ENCODE measurements around the gene WDR89. TPM values are rescaled to one million over a fixed set of nuclear protein-coding genes. Genes with fewer than 3 reads are reported as not detected.

Gene WDR89
- total and polyA plus RNA-seq, 4 donors: 3.3 to 9.2 (median 5.5) TPM

DNA sequence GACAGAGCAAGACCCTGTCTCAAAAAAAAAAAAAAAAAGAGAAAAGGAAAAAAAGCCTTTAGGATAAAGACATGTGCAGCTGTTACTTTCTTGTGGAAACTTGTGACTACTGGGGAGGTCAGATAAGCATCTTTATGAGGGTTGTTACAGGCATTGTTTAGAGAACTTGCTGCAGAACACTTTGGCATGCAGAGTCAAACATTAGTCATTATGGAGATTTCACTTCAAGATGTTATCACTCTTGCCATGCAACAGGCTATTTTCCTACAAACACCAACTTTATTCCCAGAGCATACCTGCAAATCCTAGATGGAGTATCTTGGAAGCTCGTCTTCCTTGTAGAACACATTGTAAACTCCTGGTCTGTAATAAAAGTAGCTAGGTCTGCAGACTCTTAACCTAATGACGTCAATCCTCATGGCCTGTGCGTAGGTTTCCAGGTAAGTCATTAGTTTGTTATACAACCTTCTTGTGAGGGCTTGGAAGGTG, 36.3 kb upstream of the WDR89 start:
- no peak for DNase-seq (ENCODE audit: low spot score)

DNA sequence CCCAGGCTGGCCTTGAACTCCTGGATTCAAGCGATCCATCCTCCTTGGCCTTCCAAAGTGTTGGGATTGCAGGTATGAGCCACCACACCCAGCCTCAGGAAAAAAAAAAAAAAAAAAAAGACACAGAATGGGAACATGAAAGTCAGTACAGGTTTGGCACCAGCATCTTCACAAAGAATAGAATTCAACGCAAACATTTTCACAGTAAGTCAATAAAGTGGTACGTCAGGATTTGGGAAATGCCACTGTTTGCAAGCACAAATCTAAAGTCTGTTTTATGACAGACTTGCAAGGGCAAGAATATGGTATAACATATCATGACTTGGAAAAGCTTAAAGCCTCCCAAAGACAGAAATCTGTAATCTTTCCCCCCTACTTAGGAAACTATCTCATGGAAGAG, 34.9 kb upstream of the WDR89 start:
- Histone ChIP-seq H3K9me3 (ENCODE audit: control insufficient read depth in 4 of 4, low read length in 3 of 4) (no peaks in the 10 kb centered on the region), H3K27ac (ENCODE audit: low read depth in 1 of 2, low read length in 2 of 2) (no peak overlapping the region), H3K4me1 (ENCODE audit: control insufficient read depth in 4 of 4, insufficient read depth in 4 of 4, low read length in 3 of 4) (peaks cover 2 to 11% (median 9%) of the 10 kb centered on the region in 4 donors), H3K36me3 (ENCODE audit: control insufficient read depth in 4 of 4, insufficient read depth in 3 of 4, low read depth in 1 of 4, low read length in 3 of 4) (peaks cover 0 to 10% (median 0%) of the 10 kb centered on the region in 4 donors), H3K4me3 (ENCODE audit: low read depth in 1 of 3, low read length in 3 of 3) (no peak overlapping the region), H3K9ac (ENCODE audit: low read depth in 1 of 2, low read length in 2 of 2) (no peak overlapping the region), H3K27me3 (ENCODE audit: control insufficient read depth in 4 of 4, insufficient read depth in 4 of 4, low read length in 3 of 4) (no peaks in the 10 kb centered on the region)
- TF ChIP-seq FOXA2 (IDR thresholded peaks at IDR 0.05) (no peak), GABPA (IDR thresholded peaks at IDR 0.05 in 1 of 2, conservative IDR thresholded peaks at IDR 0.05 in 1 of 2) (no peak), JUND (IDR thresholded peaks at IDR 0.05) (no peak), RXRA (IDR thresholded peaks at IDR 0.05) (no peak), TAF1 (conservative IDR thresholded peaks at IDR 0.05) (no peak), EGR1 (IDR thresholded peaks at IDR 0.05; ENCODE audit: low read depth in 2 of 2) (no peak), FOXA1 (IDR thresholded peaks at IDR 0.05) (no peak), SP1 (IDR thresholded peaks at IDR 0.05) (no peak), YY1 (IDR thresholded peaks at IDR 0.05) (no peak), RAD21 (IDR thresholded peaks at IDR 0.05) (no peak), ZBTB33 (IDR thresholded peaks at IDR 0.05) (no peak), REST (IDR thresholded peaks at IDR 0.05) (no peak), HNF4A (conservative IDR thresholded peaks at IDR 0.05) (no peak), HNF4G (IDR thresholded peaks at IDR 0.05) (no peak)
- TF ChIP-seq, protein P1, sequence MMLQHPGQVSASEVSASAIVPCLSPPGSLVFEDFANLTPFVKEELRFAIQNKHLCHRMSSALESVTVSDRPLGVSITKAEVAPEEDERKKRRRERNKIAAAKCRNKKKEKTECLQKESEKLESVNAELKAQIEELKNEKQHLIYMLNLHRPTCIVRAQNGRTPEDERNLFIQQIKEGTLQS (IDR thresholded peaks at IDR 0.05): no peak
- TF ChIP-seq, protein P2, sequence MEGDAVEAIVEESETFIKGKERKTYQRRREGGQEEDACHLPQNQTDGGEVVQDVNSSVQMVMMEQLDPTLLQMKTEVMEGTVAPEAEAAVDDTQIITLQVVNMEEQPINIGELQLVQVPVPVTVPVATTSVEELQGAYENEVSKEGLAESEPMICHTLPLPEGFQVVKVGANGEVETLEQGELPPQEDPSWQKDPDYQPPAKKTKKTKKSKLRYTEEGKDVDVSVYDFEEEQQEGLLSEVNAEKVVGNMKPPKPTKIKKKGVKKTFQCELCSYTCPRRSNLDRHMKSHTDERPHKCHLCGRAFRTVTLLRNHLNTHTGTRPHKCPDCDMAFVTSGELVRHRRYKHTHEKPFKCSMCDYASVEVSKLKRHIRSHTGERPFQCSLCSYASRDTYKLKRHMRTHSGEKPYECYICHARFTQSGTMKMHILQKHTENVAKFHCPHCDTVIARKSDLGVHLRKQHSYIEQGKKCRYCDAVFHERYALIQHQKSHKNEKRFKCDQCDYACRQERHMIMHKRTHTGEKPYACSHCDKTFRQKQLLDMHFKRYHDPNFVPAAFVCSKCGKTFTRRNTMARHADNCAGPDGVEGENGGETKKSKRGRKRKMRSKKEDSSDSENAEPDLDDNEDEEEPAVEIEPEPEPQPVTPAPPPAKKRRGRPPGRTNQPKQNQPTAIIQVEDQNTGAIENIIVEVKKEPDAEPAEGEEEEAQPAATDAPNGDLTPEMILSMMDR (IDR thresholded peaks at IDR 0.05; ENCODE audit: low read depth, low read length, missing input control): no peak
- TF ChIP-seq, protein P3, sequence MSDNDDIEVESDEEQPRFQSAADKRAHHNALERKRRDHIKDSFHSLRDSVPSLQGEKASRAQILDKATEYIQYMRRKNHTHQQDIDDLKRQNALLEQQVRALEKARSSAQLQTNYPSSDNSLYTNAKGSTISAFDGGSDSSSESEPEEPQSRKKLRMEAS (IDR thresholded peaks at IDR 0.05): no peak
- WGBS: 93% methylated on average over 3 of the region's 3 CpGs
- DNase-seq (ENCODE audit: low spot score): no peak

More for the DNA sequence above, 36.3 kb upstream of the WDR89 start:
- H3K36me3 ChIP-seq (ENCODE audit: control insufficient read depth in 4 of 4, insufficient read depth in 3 of 4, low read depth in 1 of 4, low read length in 3 of 4): peaks cover 0 to 10% (median 1%) of the 10 kb centered on the region in 4 donors
- H3K27me3 ChIP-seq (ENCODE audit: control insufficient read depth in 4 of 4, insufficient read depth in 4 of 4, low read length in 3 of 4): no peaks in the 10 kb centered on the region
- no peak overlapping the region for H3K9ac ChIP-seq (ENCODE audit: low read depth in 1 of 2, low read length in 2 of 2)
- peaks cover 0 to 3% (median under 1%) of the 10 kb centered on the region in 4 donors for H3K4me1 ChIP-seq (ENCODE audit: control insufficient read depth in 4 of 4, insufficient read depth in 4 of 4, low read length in 3 of 4)
- H3K9me3 ChIP-seq (ENCODE audit: control insufficient read depth in 4 of 4, low read length in 3 of 4): no peaks in the 10 kb centered on the region
- H3K27ac ChIP-seq (ENCODE audit: low read depth in 1 of 2, low read length in 2 of 2): no peak overlapping the region
- WGBS: 90% methylated on average over 3 of the region's 3 CpGs
- TF ChIP-seq TAF1 (conservative IDR thresholded peaks at IDR 0.05) (no peak), ZBTB33 (IDR thresholded peaks at IDR 0.05) (no peak), YY1 (IDR thresholded peaks at IDR 0.05) (no peak), JUND (IDR thresholded peaks at IDR 0.05) (no peak), HNF4A (conservative IDR thresholded peaks at IDR 0.05) (no peak)
- no peak overlapping the region for H3K4me3 ChIP-seq (ENCODE audit: low read depth in 1 of 3, low read length in 3 of 3)

Data from liver (tissue), 9 donors.